Activated T-helper 2 cell treated with anti-CD3 and anti-CD28 coated beads, Interferon-gamma antibody, Interleukin-2, Interleukin-4, amounts not matched to agents 10 μg/mL and 5 μg/mL and 100 μg/mL, durations not matched to agents 14 hours and 24 hours and 36 hours (primary cell): ENCODE data around the gene CASQ1. TPM values are rescaled to one million over a fixed set of nuclear protein-coding genes. Genes with fewer than 3 reads are reported as not detected.

Experiments
- DNase-seq: peaks from one replicate; pipeline ENCODE4 v3.0.0; 2021; ENCODE audit warnings: low spot score
- H3K27ac Mint-ChIP-seq: one replicate; pipeline ENCODE4 v1.8.0; 2021; ENCODE audit warnings: mixed read lengths
- H3K27me3 Mint-ChIP-seq: one replicate; pipeline ENCODE4 v1.8.0; 2021; ENCODE audit warnings: low read depth, mixed read lengths
- H3K36me3 Mint-ChIP-seq: one replicate; pipeline ENCODE4 v1.8.0; 2021; ENCODE audit warnings: low read depth, mixed read lengths
- H3K4me1 Mint-ChIP-seq: one replicate; pipeline ENCODE4 v1.8.0; 2021; ENCODE audit warnings: low read depth, mixed read lengths
- H3K4me3 Mint-ChIP-seq: one replicate; pipeline ENCODE4 v1.8.0; 2021; ENCODE audit warnings: low read depth, mild to moderate bottlenecking, moderate library complexity, mixed read lengths
- H3K9me3 Mint-ChIP-seq: one replicate; pipeline ENCODE4 v1.8.0; 2021; ENCODE audit warnings: mixed read lengths
- intact Hi-C: fragments of 100-400 bp; cut with micrococcal nuclease; formaldehyde crosslinking; loops from one replicate; pipeline ENCODE4 v1.15.1; 2023
- total RNA-seq: library from RNA; stranded (reverse); gene quantifications from 2 replicates; pipeline ENCODE4 v1.2.3, GENCODE V29; 2022

CASQ1 gene
- 0.30 and 0.37 TPM in 2 replicates for total RNA-seq

- Mint-ChIP-seq H3K36me3 (no peaks in the 10 kb centered on the region), H3K4me1 (no peaks in the 10 kb centered on the region), H3K27me3 (peaks cover 5% of the 10 kb centered on the region), H3K27ac (no peak within 1 kb of the TSS), H3K4me3 (no peak within 1 kb of the TSS), H3K9me3 (no peaks in the 10 kb centered on the region)
- intact Hi-C loops = no loop called here
- DNase-seq = no peak
These were observed at the start of gene CASQ1 for GRCh38 chr1:160189649-160190625. CASQ1 (plus strand) TSS chr1:160190575; CDS start chr1:160190752, 177 bp downstream.

DNA sequence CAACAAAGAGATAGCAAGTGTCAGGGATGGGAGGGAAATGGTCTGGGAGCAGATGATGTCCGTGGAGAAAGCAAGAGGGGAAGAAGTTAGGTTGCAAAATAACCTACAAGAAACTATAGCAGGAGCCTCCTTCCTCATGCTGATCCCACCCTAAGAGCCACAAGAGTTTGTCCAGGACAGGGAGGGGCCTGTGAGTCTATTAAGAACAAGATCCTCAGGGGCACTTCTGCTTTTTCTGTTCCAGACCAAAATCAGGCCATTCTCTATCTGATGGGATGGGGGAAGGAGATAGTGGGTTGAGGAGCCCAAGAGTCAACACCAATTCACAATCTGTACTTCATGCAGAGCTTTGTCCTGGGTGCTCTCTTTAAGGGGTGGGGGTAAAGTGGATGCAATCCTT is 46.7 kb upstream of the CASQ1 start:
- DNase-seq = no peak
- H3K27me3 Mint-ChIP-seq = peaks cover 12% of the 10 kb centered on the region
- intact Hi-C loops = no loop called here
- no peak overlapping the region for H3K4me3 Mint-ChIP-seq
- H3K9me3 Mint-ChIP-seq = no peaks in the 10 kb centered on the region
- H3K27ac Mint-ChIP-seq = no peak overlapping the region
- H3K36me3 Mint-ChIP-seq = no peaks in the 10 kb centered on the region
- no peaks in the 10 kb centered on the region for H3K4me1 Mint-ChIP-seq

DNA sequence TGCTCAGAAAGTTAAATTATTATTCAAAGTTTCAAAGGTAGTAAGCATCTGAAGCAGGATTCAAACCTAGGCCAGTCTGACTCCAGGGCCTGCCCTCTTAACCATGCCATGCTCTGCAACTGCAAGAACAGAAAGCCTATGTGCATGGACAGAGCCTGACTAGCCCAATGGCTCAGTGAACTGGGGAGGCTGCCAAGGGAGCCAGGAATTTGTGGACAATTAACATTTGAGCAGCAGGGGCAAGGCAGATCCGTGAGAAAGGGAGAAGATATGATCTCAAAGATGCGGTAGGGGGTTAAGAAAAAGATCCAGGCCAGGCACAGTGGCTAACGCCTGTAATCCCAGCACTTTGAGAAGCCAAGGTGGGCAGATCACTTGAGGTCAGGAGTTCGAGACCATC is 45.5 kb upstream of the CASQ1 start:
- no peaks in the 10 kb centered on the region for H3K36me3 Mint-ChIP-seq
- H3K27ac Mint-ChIP-seq = no peak overlapping the region
- H3K4me1 Mint-ChIP-seq = no peaks in the 10 kb centered on the region
- intact Hi-C loops = no loop called here
- no peak overlapping the region for H3K4me3 Mint-ChIP-seq
- peaks cover 14% of the 10 kb centered on the region for H3K27me3 Mint-ChIP-seq
- no peak for DNase-seq
- no peaks in the 10 kb centered on the region for H3K9me3 Mint-ChIP-seq

GRCh38 chr1:160146107-160146506 is 44.3 kb upstream of the CASQ1 start:
- no peak for DNase-seq
- Mint-ChIP-seq H3K4me3 (no peak overlapping the region), H3K9me3 (no peaks in the 10 kb centered on the region), H3K36me3 (no peaks in the 10 kb centered on the region), H3K27ac (no peak overlapping the region), H3K4me1 (no peaks in the 10 kb centered on the region), H3K27me3 (peaks cover 17% of the 10 kb centered on the region)
- intact Hi-C loops = no loop called here

DNA sequence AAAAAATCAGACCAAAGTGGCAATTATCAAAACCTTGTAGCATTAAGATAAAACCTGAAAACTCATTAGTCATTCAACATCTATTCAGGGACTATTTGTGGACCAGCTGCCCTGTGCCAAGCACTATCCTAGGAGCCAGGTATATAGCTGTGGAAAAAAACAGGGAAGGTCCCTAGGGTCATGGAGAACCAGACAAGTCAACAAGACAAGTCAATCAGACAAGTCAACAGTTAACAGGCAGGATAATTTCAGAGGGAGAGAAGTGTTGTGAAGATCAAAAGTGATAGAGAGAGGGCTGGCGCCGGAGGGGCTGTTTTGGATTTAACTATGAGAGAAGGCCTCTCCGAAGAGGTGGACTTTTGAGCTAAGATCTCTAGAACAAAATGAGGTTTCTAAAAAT is 42.3 kb upstream of the CASQ1 start:
- no peak overlapping the region for H3K27ac Mint-ChIP-seq
- DNase-seq = no peak
- intact Hi-C loops = no loop called here

DNA sequence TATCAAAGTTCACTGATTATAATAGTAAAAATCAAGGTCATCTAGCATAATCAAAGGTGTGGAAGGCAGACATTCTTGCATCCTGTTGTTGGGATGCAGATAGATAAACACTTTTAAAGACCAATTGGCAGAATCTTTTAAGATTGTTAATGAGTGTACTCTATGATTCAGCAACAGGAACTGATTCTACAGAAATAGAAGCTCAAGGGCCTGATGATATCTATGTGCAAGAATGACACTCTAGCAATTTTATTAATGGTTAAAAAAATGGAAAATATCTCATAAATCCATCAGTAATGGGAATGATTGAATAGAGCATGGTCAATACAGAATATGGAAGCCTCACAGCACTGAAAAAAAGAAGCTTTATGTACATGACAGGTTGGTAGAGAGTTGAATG is 41.1 kb upstream of the CASQ1 start:
- intact Hi-C loops = no loop called here
- Mint-ChIP-seq H3K4me3 (no peak overlapping the region), H3K27me3 (peaks cover 19% of the 10 kb centered on the region), H3K27ac (no peak overlapping the region), H3K9me3 (no peaks in the 10 kb centered on the region), H3K4me1 (no peaks in the 10 kb centered on the region), H3K36me3 (no peaks in the 10 kb centered on the region)
- DNase-seq = no peak

More for the DNA sequence above, 42.3 kb upstream of the CASQ1 start:
- Mint-ChIP-seq H3K36me3 (no peaks in the 10 kb centered on the region), H3K9me3 (no peaks in the 10 kb centered on the region), H3K27me3 (peaks cover 19% of the 10 kb centered on the region), H3K4me1 (no peaks in the 10 kb centered on the region), H3K4me3 (no peak overlapping the region)

DNA sequence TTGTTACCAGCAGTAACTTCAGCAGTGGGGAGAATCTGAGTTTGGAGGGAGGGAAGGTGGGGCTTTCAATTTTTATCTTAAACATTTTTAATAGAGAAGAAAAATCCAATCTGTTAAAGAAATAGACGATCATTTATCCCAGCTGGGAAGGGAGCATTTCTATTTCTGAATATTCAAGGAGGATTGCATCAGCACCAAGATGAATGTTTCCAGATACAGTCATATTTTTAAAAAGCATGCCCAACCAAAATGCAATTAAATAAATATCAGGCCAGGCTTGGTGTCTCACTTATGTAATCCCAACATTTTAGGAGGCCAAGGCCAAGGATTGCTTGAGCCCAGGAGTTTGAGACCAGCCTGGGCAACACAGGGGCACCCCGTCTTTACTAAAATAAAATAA is 40.7 kb upstream of the CASQ1 start:
- Mint-ChIP-seq H3K4me1 (no peaks in the 10 kb centered on the region), H3K4me3 (no peak overlapping the region), H3K36me3 (no peaks in the 10 kb centered on the region), H3K27me3 (peaks cover 20% of the 10 kb centered on the region), H3K27ac (no peak overlapping the region), H3K9me3 (no peaks in the 10 kb centered on the region)
- intact Hi-C loops = no loop called here
- no peak for DNase-seq

- Mint-ChIP-seq H3K9me3 (no peaks in the 10 kb centered on the region), H3K27me3 (peaks cover 26% of the 10 kb centered on the region), H3K4me3 (no peak within 1 kb of the TSS), H3K27ac (no peak within 1 kb of the TSS), H3K4me1 (no peaks in the 10 kb centered on the region), H3K36me3 (no peaks in the 10 kb centered on the region)
- DNase-seq = no peak
- intact Hi-C loops = no loop called here
These were observed 39.1 kb upstream of the CASQ1 start, which contains the start of gene ATP1A4 for GRCh38 chr1:160151303-160151702. ATP1A4 (plus strand) TSS chr1:160151603; CDS start chr1:160152041, 438 bp downstream.

DNA sequence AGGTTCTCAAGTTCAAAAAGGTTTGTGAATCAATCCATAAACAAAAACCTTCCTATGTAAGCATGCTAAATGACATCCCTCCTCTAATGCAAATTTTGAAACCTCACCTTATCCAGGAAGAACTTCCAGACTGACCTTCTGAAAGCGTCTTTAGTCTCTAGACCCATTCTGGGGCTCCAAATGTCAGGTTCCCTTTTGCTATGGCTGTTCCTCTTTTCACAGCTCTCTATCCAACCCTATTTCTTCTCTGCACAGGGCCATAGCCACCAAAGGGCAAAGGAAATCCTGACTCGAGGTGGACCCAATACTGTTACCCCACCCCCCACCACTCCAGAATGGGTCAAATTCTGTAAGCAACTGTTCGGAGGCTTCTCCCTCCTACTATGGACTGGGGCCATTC is 35.6 kb upstream of the CASQ1 start:
- H3K4me1 Mint-ChIP-seq = peaks cover 3% of the 10 kb centered on the region
- H3K27ac Mint-ChIP-seq = no peak overlapping the region
- H3K36me3 Mint-ChIP-seq = no peaks in the 10 kb centered on the region
- peaks cover 23% of the 10 kb centered on the region for H3K27me3 Mint-ChIP-seq
- DNase-seq = no peak
- intact Hi-C loops = no loop called here
- H3K4me3 Mint-ChIP-seq = no peak overlapping the region
- no peaks in the 10 kb centered on the region for H3K9me3 Mint-ChIP-seq

DNA sequence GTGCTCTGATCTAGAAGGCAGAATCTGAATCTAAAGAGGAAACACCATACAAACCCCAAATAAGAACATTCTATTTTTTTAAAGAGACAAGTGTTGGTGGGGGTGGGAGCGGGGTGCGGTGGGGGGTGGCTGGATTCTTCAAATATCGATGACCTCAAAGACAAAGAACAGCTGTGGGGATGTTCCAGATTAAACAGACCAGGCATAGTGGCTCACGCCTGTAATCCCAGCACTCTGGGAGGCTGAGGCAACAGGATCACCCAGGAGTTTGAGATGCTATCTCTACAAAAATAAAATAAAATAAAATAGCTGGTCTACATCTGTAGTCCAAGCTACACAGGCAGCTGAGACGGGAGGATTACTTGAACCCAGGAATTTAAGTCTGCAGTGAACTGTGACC is 34.0 kb upstream of the CASQ1 start:
- H3K4me3 Mint-ChIP-seq = no peak overlapping the region
- no peaks in the 10 kb centered on the region for H3K9me3 Mint-ChIP-seq
- no peak overlapping the region for H3K27ac Mint-ChIP-seq
- H3K27me3 Mint-ChIP-seq = peaks cover 20% of the 10 kb centered on the region
- no peak for DNase-seq
- peaks cover 3% of the 10 kb centered on the region for H3K4me1 Mint-ChIP-seq
- H3K36me3 Mint-ChIP-seq = no peaks in the 10 kb centered on the region
- intact Hi-C loops = no loop called here

DNA sequence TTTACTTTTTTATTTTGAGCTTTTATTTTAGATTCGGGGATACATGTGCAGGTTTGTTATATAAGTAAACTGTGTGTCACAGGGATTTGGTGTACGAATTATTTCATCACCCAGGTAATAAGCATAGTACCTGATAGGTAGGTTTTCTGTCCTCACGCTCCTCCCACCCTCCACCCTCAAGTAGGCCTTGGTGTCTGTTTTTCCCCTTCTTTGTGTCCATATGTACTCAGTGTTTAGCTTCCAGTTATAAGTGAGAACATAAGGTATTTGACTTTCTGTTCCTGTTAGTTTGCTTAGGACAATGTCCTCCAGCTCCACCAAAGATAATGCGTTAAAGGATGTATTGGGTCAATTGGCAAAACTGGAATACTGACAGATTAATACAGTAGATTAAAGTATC is 33.2 kb upstream of the CASQ1 start:
- Mint-ChIP-seq H3K27ac (no peak overlapping the region), H3K9me3 (no peaks in the 10 kb centered on the region), H3K4me1 (peaks cover 5% of the 10 kb centered on the region), H3K36me3 (no peaks in the 10 kb centered on the region), H3K4me3 (no peak overlapping the region), H3K27me3 (peaks cover 19% of the 10 kb centered on the region)
- intact Hi-C loops = no loop called here
- no peak for DNase-seq

- no peaks in the 10 kb centered on the region for H3K9me3 Mint-ChIP-seq
- intact Hi-C loops = no loop called here
These were observed 32.3 kb upstream of the CASQ1 start for GRCh38 chr1:160158031-160158430.

DNA sequence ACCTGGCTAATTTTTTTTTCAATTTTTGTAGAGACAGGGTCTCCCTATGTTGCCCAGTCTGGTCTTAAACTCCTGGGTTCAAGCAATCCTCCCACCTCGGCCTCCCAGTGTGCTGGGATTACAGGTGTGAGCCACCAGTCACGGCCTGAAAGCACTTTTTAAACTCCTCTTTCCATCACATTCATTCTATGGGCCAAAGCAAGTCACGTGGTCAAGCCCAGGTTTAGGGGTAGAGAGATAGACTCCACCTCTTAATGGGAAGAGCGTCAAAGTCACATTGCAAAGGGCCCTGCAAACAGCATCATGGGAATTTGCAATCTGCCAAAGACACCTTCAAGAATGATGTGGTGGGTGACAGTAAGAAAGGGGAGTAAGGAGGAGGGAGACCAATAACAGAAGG is 31.8 kb upstream of the CASQ1 start:
- H3K27ac Mint-ChIP-seq = no peak overlapping the region
- intact Hi-C loops = no loop called here
- no peaks in the 10 kb centered on the region for H3K9me3 Mint-ChIP-seq
- H3K36me3 Mint-ChIP-seq = no peaks in the 10 kb centered on the region
- H3K4me3 Mint-ChIP-seq = no peak overlapping the region
- peaks cover 19% of the 10 kb centered on the region for H3K27me3 Mint-ChIP-seq
- H3K4me1 Mint-ChIP-seq = peaks cover 5% of the 10 kb centered on the region
- DNase-seq = no peak

More at GRCh38 chr1:160158031-160158430, 32.3 kb upstream of the CASQ1 start:
- DNase-seq = no peak
- Mint-ChIP-seq H3K4me3 (no peak overlapping the region), H3K27ac (no peak overlapping the region), H3K27me3 (peaks cover 19% of the 10 kb centered on the region), H3K4me1 (peaks cover 5% of the 10 kb centered on the region), H3K36me3 (no peaks in the 10 kb centered on the region)
